SK-N-SH treated with all-trans-retinoic acid at 6 μM for 48 hours (cell line): Measurements from ENCODE around the gene C2orf66.

Source experiments
- ATAC-seq: fragments of 200-7000 bp; cut with Tn5 transposase; 3 replicates; pipeline ENCODE4 v1.9.1; 2020; ENCODE audit warnings: mild to moderate bottlenecking, moderate library complexity
- ARNTL ChIP-seq: fragments of 450-650 bp; formaldehyde crosslinking; IDR thresholded peaks from 2 replicates; pipeline ENCODE4 v1.5.0; 2020; ENCODE audit warnings: low read depth, mild to moderate bottlenecking, moderate library complexity, borderline replicate concordance
- BACH2 ChIP-seq: fragments of 250-450 bp; sonication (Bioruptor Pico); IDR thresholded peaks from 2 replicates; pipeline ENCODE4 v1.9.0; 2021; ENCODE audit warnings: mild to moderate bottlenecking, borderline replicate concordance
- CREB5 ChIP-seq: fragments of 250-450 bp; sonication (Bioruptor Pico); IDR thresholded peaks from 2 replicates; pipeline ENCODE4 v1.5.1; 2020; ENCODE audit warnings: low read depth, mild to moderate bottlenecking, moderate library complexity
- CSDC2 ChIP-seq: fragments of 250-450 bp; sonication (Bioruptor Pico); IDR thresholded peaks from 2 replicates; pipeline ENCODE4 v1.5.0; 2020; ENCODE audit warnings: mild to moderate bottlenecking, moderate library complexity
- CSRNP3 ChIP-seq: fragments of 250-450 bp; sonication (Bioruptor Pico); IDR thresholded peaks from 2 replicates; pipeline ENCODE4 v1.5.1; 2021; ENCODE audit warnings: mild to moderate bottlenecking, moderate library complexity
- ESRRG ChIP-seq: fragments of 250-450 bp; sonication (Bioruptor Pico); IDR thresholded peaks from 2 replicates; pipeline ENCODE4 v1.6.1; 2021; ENCODE audit warnings: mild to moderate bottlenecking
- GLIS3 ChIP-seq: fragments of 250-450 bp; sonication (Bioruptor Pico); IDR thresholded peaks from 2 replicates; pipeline ENCODE4 v1.5.0; 2020; ENCODE audit warnings: mild to moderate bottlenecking, moderate library complexity
- ISL1 ChIP-seq: fragments of 250-450 bp; sonication (Bioruptor Pico); IDR thresholded peaks from 2 replicates; pipeline ENCODE4 v2.1.2; 2022; ENCODE audit warnings: mild to moderate bottlenecking, moderate library complexity
- OSR1 ChIP-seq: fragments of 250-450 bp; sonication (Bioruptor Pico); IDR thresholded peaks from 2 replicates; pipeline ENCODE4 v1.8.0; 2022; ENCODE audit warnings: moderate library complexity, mild to moderate bottlenecking, inconsistent platforms
- PATZ1 ChIP-seq: fragments of 250-450 bp; sonication (Bioruptor Pico); IDR thresholded peaks from 2 replicates; pipeline ENCODE4 v1.8.0; 2020; ENCODE audit warnings: mild to moderate bottlenecking, moderate library complexity, borderline replicate concordance
- POU6F1 ChIP-seq: fragments of 250-450 bp; sonication (Bioruptor Pico); IDR thresholded peaks from 2 replicates; pipeline ENCODE4 v1.8.0; 2021; ENCODE audit warnings: low read depth, mild to moderate bottlenecking, moderate library complexity, borderline replicate concordance
- PPARA ChIP-seq: fragments of 250-450 bp; sonication (Bioruptor Pico); IDR thresholded peaks from 2 replicates; pipeline ENCODE4 v1.5.0; 2020; ENCODE audit warnings: mild to moderate bottlenecking, borderline replicate concordance
- RARB ChIP-seq: fragments of 250-450 bp; sonication (Bioruptor Pico); IDR thresholded peaks from 2 replicates; pipeline ENCODE4 v1.8.0; 2021; ENCODE audit warnings: mild to moderate bottlenecking, moderate library complexity
- SNAI2 ChIP-seq: fragments of 250-450 bp; sonication (Bioruptor Pico); IDR thresholded peaks from 2 replicates; pipeline ENCODE4 v1.5.0; 2020; ENCODE audit warnings: mild to moderate bottlenecking, moderate library complexity
- TCF4 ChIP-seq: fragments of 250-450 bp; sonication (Bioruptor Pico); IDR thresholded peaks from 2 replicates; pipeline ENCODE4 v1.8.0; 2021; ENCODE audit warnings: mild to moderate bottlenecking, moderate library complexity, borderline replicate concordance
- TOX ChIP-seq: fragments of 250-450 bp; sonication (Bioruptor Pico); IDR thresholded peaks from 2 replicates; pipeline ENCODE4 v1.8.0; 2021; ENCODE audit warnings: mild to moderate bottlenecking, moderate library complexity, borderline replicate concordance
- TSHZ2 ChIP-seq: fragments of 250-450 bp; sonication (Bioruptor Pico); IDR thresholded peaks from 2 replicates; pipeline ENCODE4 v1.5.0; 2020; ENCODE audit warnings: mild to moderate bottlenecking, moderate library complexity
- ZC3H10 ChIP-seq: fragments of 250-450 bp; sonication (Bioruptor Pico); IDR thresholded peaks from 2 replicates; pipeline ENCODE4 v1.5.1; 2021; ENCODE audit warnings: mild to moderate bottlenecking, moderate library complexity
- ZFP3 ChIP-seq: fragments of 250-450 bp; sonication (Bioruptor Pico); IDR thresholded peaks from 2 replicates; pipeline ENCODE4 v1.5.0; 2020; ENCODE audit warnings: mild to moderate bottlenecking, moderate library complexity
- ZFP30 ChIP-seq: fragments of 450-650 bp; formaldehyde crosslinking; IDR thresholded peaks from 2 replicates; pipeline ENCODE4 v1.5.0; 2022; ENCODE audit warnings: mild to moderate bottlenecking, moderate library complexity
- ZNF565 ChIP-seq: fragments of 450-650 bp; formaldehyde crosslinking; conservative IDR thresholded peaks from 2 replicates; pipeline ENCODE4 v1.5.0; 2020; ENCODE audit warnings: low read depth, mild to moderate bottlenecking, moderate library complexity
- ZNF70 ChIP-seq: fragments of 450-650 bp; formaldehyde crosslinking; IDR thresholded peaks from 2 replicates; pipeline ENCODE4 v1.5.0; 2020; ENCODE audit warnings: mild to moderate bottlenecking, moderate library complexity
- ZNF8 ChIP-seq: fragments of 450-650 bp; formaldehyde crosslinking; IDR thresholded peaks from 2 replicates; pipeline ENCODE4 v1.5.0; 2020; ENCODE audit warnings: mild to moderate bottlenecking, moderate library complexity

C2orf66 gene

GRCh38 chr2:196801674-196802261, 7.4 kb downstream of the C2orf66 start:
- ATAC-seq = no peak

GRCh38 chr2:196798980-196799379, 10.2 kb downstream of the C2orf66 start:
- peak; percentile 32 for ATAC-seq
- TF ChIP-seq ZFP3 (CRISPR knock-in tag) (no peak), GLIS3 (CRISPR knock-in tag) (no peak), OSR1 (CRISPR knock-in tag) (no peak), RARB (no peak), TCF4 (no peak), ISL1 (no peak), ESRRG (CRISPR knock-in tag) (no peak), CSDC2 (CRISPR knock-in tag) (no peak), ZNF8 (no peak), ZC3H10 (no peak), ARNTL (CRISPR knock-in tag) (no peak), BACH2 (no peak), TOX (CRISPR knock-in tag) (no peak), CREB5 (CRISPR knock-in tag) (no peak), ZNF565 (CRISPR knock-in tag) (no peak), ZNF70 (CRISPR knock-in tag) (no peak)

More at GRCh38 chr2:196801674-196802261, 7.4 kb downstream of the C2orf66 start:
- TF ChIP-seq ESRRG (CRISPR knock-in tag) = no peak
- no peak for TF ChIP-seq ZNF565 (CRISPR knock-in tag)
- TF ChIP-seq CSRNP3 (CRISPR knock-in tag) = no peak
- TF ChIP-seq ZFP3 (CRISPR knock-in tag) = no peak
- TF ChIP-seq PATZ1 (CRISPR knock-in tag) = no peak
- TF ChIP-seq POU6F1 (CRISPR knock-in tag) = no peak
- TF ChIP-seq TCF4 = no peak
- no peak for TF ChIP-seq ZNF8
- no peak for TF ChIP-seq OSR1 (CRISPR knock-in tag)
- TF ChIP-seq ZFP30 (CRISPR knock-in tag) = no peak
- TF ChIP-seq ARNTL (CRISPR knock-in tag) = no peak
- no peak for TF ChIP-seq ISL1
- no peak for TF ChIP-seq PPARA (CRISPR knock-in tag)
- no peak for TF ChIP-seq SNAI2 (CRISPR knock-in tag)

GRCh38 chr2:196792865-196793264, 16.3 kb downstream of the C2orf66 start:
- no peak for ATAC-seq
- no peak for TF ChIP-seq ISL1
- TF ChIP-seq CSDC2 (CRISPR knock-in tag) = no peak
- TF ChIP-seq TSHZ2 (CRISPR knock-in tag) = no peak
- no peak for TF ChIP-seq ARNTL (CRISPR knock-in tag)
- no peak for TF ChIP-seq OSR1 (CRISPR knock-in tag)
- no peak for TF ChIP-seq SNAI2 (CRISPR knock-in tag)
- no peak for TF ChIP-seq PATZ1 (CRISPR knock-in tag)
- TF ChIP-seq RARB = no peak
- no peak for TF ChIP-seq ZFP30 (CRISPR knock-in tag)
- no peak for TF ChIP-seq TOX (CRISPR knock-in tag)
- no peak for TF ChIP-seq ZC3H10
- no peak for TF ChIP-seq CREB5 (CRISPR knock-in tag)
- TF ChIP-seq ESRRG (CRISPR knock-in tag) = no peak
- TF ChIP-seq ZNF565 (CRISPR knock-in tag) = no peak
- TF ChIP-seq TCF4 = no peak
- TF ChIP-seq PPARA (CRISPR knock-in tag) = no peak
